GM19463 (cell line): ENCODE data around the gene PSMG2.

Experiments used
- ATAC-seq: cut with Tn5 transposase; IDR thresholded peaks from one replicate; pipeline ENCODE4 v1.9.1; 2021; ENCODE audit warnings: mild to moderate bottlenecking, moderate library complexity; ENCODE audit not compliant: unreplicated experiment

PSMG2 gene, protein sequence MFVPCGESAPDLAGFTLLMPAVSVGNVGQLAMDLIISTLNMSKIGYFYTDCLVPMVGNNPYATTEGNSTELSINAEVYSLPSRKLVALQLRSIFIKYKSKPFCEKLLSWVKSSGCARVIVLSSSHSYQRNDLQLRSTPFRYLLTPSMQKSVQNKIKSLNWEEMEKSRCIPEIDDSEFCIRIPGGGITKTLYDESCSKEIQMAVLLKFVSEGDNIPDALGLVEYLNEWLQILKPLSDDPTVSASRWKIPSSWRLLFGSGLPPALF

DNA sequence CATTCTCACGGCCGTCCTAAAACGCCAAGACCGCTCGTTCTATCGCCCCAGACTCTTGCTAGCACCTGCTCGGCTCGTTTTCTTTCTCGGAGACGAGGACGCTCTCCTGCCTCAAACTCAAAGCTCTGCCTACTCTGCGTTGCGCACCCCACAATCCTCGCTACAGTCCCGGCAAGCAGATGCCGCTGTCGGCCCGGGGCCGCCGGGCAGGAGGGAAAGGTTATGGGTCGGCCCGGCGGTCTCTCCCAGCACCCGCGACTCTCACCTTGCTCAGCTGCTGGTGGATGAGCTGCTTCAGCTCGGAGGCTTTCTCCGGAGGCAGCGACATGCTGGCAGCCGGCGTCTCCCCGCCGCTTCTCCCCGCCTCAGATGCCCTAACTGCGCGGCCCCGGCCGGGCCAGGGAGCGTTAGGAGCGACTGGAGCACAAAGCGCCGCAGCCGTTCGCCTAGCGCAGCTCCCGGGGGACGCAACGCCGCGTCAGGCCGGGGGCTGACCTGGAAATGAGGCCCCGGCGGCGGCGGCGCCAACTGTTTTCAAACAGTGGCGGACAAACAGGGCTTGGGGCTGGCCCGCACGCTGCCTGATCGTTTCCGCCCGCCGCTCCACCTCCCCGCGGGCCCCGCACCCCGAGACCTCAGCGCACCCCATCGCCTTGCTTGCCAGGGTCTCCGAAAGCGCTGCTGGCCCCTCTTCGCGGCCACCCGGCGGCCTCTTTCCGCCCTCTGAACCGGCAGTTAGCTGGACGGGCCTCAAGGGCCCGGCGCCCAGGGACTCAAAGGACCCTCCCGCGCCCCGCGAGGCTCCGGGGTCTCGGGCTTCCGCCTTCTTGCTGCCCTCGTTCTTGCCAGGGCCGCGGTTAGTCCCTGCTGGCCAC is at the start of gene PSMG2, which contains the start of gene CEP76:
Gene PSMG2, plus strand, starts transcription at position 822 of the 875 bp plus-strand sequence. CDS start 66 bp downstream, outside the sequence.
Gene CEP76, minus strand, starts transcription at position 503 of the 875 bp plus-strand sequence. Its CDS starts 175 bp downstream, at position 328.
- peak; percentile 83 for ATAC-seq

DNA sequence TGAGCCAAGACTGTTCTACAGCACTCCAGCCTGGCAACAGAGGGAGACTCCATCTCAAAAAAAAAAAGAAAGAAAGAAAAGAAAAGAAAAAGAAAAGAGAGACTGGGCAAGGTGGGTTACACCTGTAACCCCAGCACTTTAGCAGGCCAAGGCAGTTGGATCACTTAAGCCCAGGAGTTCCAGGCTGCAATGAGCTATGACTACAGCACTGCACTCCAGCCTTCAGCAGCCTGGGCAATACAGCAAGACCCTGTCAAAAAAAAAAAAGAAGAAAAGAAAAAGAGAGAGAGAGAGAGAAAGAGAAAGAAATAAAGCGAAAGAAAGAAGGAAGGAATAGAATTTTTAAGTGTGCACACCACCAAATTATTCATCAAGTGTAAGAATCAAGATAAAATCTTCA is 47.9 kb upstream of the PSMG2 start:
- ATAC-seq: no peak

DNA sequence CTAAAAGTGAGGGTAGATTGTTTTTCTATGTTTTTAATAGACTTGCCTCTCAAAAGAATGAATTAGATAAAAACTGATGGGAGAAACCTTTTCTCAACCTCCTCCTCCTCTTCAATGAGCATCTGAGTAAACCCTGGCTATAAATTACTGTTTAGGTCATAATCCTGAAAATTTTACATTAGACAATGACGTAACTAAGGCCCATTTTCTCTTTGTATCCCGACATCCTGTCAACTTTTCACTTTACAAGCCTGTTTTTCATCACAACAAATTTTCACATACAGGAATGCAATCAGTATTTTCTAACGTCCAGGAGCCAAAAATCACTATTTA is 46.3 kb upstream of the PSMG2 start:
- ATAC-seq: no peak

DNA sequence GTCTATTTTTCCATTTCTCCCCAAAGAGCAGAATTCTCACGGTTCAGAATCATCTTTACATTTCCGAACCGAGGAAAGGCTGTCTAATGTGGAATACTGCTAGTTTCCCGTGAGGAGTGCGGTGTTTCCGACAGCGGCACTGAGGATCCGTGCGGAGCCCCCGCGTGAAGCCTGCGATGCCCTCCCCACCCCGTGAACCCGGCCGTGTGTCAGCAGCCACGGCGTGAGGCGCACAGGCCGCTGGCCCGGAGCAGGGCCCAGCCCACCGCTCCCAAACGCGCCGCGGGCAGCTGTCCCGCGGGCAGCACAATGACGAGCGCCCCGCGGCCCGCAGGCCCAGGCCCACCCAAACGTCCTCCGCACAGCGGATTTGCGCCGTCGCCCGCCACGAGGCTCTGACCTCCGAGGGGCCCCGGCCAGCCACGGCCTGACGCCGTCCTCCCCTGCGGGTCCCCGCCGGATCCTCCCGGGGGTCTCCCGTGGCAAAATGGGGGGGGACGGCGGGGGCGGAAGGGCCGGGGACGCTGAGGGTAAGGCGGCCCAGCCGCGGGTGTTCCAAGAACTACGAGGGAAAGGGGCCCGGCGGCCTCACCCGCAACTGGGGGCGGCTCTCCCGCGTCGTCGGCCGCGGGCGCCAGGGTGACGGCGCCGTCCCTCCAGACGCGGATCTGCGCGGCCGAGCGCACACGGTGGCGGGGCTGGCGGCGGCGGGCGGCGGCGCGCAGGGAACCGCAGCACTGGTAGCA is 45.7 kb upstream of the PSMG2 start:
- peak; percentile 43 for ATAC-seq

- ATAC-seq: peak; percentile 74
These were observed 45.0 kb upstream of the PSMG2 start, which contains the start of gene SPIRE1 for GRCh38 chr18:12657684-12658425. Gene SPIRE1, minus strand, starts transcription at chr18:12658107. Its CDS starts 241 bp downstream, at chr18:12657866.

DNA sequence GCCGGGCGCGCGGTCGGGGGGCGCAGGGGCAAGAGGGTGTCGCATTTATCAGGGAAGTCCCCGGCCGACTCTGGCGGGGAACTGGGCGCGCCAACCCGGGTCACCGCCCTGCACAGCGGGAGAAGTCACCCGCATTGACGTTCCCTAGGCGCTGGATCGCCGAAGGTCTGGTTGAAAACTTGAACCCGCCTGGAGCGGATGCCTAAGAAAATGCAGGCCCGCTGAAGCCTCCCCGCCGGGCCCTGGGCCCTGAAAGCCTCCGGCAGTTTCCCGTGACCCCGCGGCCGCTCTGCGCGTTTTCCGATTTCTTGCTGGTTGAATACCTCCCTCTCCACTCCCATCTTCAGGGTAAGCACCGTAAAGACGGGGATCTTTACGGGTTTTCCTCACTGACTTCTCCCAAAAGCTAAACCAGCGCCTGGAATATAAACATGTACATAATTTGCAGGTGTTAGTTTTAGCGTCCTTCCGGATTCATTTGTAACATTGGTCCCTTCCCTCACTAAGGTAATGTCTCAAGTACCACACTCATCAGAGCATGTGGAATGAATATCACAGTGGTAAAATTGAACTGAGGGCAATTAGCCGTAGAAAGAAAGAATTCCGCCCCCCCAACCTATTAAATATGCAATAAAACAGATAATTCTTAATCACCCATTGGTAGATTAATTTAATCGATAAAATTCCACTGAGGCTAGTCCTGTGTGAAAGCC is 44.3 kb upstream of the PSMG2 start:
- ATAC-seq: peak; percentile 19

GRCh38 chr18:12659904-12660605 is 42.8 kb upstream of the PSMG2 start:
- ATAC-seq: no peak

- ATAC-seq: no peak
These were observed 34.8 kb upstream of the PSMG2 start for GRCh38 chr18:12668041-12668440.

GRCh38 chr18:12679183-12679786 is 23.6 kb upstream of the PSMG2 start:
- no peak for ATAC-seq

DNA sequence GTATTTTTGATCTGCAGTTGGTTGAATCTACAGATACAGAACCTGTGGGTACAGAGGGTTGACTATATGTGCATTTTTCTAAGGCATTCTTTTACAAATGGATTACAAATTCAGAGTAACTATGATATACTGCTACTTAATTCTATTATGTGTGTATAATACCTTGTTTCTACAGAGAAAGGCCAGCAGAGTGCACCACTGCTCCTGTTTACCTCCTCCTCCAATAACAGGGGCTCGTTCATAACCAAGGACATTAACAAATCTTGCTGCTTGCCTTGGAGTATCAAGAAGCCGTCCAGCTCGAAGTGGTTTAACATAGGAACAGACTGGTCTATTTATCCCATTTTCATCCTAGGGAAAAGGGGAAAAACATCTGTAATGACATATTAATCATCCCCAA is 16.7 kb upstream of the PSMG2 start:
- no peak for ATAC-seq

DNA sequence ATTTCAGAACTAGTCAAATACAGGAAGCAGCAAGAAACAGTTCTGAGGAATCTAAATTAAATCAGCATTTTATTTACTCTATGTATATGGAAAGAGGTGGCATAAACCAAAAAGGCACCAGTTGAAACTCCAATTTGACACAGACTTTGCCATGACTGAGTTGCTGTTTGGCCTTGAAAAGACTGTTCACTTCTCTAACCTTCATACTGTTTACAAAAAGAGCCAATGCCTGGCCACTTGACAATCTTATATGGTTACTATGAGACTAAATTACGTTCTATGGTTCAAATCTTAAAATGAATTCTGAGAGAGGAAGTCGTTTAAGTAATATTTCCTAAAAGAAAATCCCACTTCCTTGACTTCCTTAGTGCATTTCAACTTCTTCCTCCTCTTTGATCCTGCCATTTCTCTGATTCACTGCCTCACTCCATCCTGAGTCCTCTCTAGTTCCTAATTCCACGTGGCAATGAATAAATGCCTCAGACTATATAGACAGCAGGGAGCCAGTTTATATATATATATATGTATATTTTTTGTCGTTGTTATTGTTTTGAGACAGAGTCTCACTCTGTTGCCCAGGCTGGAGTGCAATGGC is 13.5 kb upstream of the PSMG2 start:
- no peak for ATAC-seq

DNA sequence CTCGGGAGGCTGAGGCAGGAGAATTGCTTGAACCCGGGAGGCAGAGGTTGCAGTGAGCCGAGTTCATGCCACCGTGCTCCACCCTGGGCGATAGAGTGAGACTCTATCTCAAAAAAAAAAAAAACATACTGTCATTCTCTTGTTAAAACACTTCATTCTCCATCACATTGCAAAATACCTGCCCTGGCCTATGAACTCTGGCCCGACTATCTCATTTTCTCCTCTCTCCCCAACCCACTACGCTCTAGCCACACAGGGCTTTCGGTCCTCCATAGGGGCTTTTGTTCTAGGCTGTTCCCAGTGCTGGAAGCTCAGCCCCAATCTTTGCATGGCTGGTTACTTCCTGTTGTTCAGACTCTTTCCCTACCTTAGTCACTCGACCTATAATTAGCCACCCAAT is 10.6 kb upstream of the PSMG2 start:
- ATAC-seq: no peak

- no peak for ATAC-seq
These were observed 8.8 kb upstream of the PSMG2 start for GRCh38 chr18:12694032-12694431.

DNA sequence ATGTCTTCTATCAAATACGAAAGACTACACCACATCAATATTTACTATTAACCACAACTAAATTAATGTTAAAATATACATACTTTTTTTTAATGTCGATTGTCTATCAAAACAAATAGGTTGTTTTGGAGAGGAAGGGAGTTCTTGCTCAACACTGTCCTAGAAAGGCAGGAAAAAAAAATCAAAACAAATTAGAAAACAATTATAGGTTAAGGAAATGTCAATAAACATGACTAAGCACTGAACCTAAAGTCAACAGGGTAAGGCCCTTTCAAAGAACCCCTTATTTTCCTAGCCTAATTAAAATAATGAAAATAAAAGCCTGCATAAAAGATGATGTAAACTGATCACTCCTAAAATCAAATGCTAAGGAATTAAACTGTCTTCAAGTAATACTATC is 3.1 kb upstream of the PSMG2 start:
- ATAC-seq: no peak

DNA sequence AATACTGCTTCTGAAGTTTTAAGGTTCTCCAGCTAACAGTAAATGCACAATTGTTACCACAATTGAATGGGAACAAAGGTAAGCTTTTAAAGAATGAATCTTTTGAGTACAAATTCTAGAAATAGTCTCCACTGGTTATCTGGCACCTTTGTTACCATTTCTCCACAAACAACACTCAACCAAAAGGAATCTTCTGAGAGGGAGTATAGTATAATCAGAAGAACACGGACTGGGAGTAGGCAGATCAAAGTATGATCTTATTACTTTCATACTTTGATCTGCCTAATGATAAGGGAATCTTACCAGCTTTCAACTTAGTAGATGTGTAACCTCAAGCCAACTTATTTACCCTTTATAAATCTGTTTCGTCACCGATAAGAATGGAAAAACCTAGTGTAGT is 1.7 kb upstream of the PSMG2 start:
- ATAC-seq: no peak

DNA sequence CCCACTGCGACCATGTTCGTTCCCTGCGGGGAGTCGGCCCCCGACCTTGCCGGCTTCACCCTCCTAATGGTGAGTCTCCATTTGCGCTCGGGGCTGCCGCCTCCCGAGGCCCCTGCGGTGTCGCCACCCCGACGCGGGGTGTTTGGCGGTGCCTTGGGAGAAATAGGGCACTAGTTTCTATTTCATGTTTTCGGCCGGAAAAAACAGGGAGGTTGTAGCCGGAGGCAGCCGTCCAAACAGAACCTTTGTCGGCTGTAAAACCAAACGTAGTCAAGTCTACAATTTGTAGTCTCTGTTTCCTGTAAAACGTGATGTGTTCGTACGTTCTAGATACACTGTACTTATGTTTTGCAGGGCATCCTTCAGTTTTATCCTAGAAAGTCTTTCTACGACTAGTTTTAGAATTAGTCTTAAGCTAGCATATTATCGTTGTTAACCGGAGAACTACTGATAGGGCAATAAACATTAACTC is 290 bp downstream of the PSMG2 start:
- ATAC-seq: peak; percentile 38

DNA sequence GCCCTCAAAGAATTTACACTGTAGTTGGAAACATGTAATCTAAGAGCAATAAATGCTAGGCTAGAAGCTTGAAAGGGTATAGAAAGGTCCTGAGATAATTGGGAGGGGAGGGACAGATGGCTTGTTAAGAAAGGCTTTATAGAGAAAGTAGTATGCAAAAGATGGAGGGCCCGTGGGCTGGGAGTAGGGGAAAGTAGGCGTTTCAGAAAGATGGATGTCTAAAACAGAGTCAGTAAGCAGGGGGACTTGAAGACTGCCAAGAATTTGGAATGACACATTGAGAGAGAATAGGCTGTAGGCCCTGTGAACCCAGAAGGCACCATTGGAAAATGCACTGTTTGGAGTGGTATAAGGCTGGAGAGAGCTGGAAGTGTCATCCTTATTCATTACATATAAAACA is 822 bp downstream of the PSMG2 start:
- no peak for ATAC-seq

GRCh38 chr18:12711446-12711845 is 8.6 kb downstream of the PSMG2 start:
- ATAC-seq: no peak
